T47D (cell line): ENCODE results near the gene HSPA1A.
"Not testable (repeated sequence)": the region's sequence is repeated elsewhere in the genome, so short reads cannot be mapped to it uniquely, and the experiment has no call there.

Experiments
- DNase-seq, 2 experiments: peaks; one replicate each; pipeline versions ENCODE4 v3.0.0 to v3.0.0-alpha.2; 2011 to 2012; ENCODE audit warnings: low read depth in 1 of 2, low spot score in 1 of 2
- JUND ChIP-seq: IDR thresholded peaks from 2 replicates; pipeline ENCODE4 v1.6.1; 2012; ENCODE audit warnings: low read depth
- in situ Hi-C: cut with HindIII; loops from 2 replicates; pipeline ENCODE4 v1.10.0; 2016; ENCODE audit warnings: low sequenced_read_pairs, low pct_unique_long_range_greater_than_20kb

Gene HSPA1A

DNA sequence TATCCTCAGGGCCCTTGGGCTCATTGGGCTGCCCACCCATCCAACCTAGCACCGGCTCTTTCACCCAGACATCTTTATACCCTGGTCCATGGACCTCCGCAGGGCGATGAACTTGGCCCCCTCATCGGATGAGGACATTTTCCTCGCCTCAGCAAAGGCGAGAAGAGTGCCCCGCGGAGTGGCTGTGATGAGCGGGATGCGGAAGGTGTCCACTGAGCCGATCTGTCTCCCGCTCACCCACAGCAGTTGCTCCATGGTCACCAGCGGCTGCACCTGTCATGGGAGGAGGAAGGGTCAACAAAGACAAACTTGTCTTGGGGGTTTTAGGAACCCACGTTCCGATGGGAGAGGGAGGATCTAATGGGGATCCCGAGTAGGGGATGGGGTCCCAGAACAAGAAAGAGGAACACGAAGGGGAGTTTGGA, 46.6 kb downstream of the HSPA1A start:
- in situ Hi-C loops, result no loop called here
- TF ChIP-seq JUND, result no peak
- DNase-seq, result no peak

DNA sequence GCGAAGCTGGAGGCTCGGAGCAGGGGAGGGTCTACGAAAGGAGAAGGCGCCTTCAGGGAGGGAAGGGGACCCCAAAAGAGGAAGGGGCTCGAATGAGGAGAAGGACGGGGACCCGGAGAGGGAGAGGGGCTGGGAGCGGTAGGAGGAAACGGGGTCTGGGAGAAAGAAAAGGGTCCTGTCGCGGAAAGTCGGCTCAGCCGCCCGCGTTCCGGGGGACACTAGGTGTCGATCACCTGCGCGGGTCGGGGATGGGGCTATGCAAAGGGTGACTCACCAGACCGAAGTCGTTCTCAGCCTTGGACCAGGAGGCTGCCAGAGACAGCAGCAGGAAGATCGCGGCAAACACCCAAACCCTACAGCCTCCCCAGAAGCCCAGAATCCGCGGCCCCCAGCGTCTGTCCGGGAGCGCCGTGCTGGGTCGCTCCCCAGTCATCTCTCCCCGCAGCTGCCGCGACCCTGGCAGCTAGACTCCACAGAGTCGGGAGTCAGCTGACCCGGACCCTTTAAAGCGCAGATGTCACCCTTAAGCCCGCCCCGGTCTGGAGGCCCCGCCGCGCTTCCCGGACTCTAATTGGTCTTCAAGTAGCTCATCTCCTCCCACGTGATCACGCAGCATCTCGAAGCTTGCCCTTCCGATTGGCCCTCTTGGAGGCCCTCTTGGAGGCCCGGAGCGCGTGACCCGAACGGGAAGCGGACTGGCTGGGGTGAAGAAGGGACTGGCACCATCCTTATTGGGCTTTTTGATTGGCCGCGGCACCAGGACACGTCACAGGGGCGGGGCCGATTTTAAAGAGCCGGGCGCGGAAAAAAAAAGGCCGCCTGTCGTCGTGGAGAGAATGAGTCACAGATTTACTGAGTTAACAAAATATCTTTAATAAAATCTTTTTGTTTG, 47.2 kb downstream of the HSPA1A start, which contains the start of gene NEU1:
TSS of gene NEU1 (minus strand) at position 478 of the 892 bp plus-strand sequence. CDS start at position 433, 45 bp downstream.
- peak; percentile 100 for DNase-seq
- TF ChIP-seq JUND, result no peak
- in situ Hi-C loops, result no loop called here

GRCh38 chr6:31864123-31864562, 48.8 kb downstream of the HSPA1A start:
- in situ Hi-C loops, DNase-seq: not testable (repeated sequence)

DNA sequence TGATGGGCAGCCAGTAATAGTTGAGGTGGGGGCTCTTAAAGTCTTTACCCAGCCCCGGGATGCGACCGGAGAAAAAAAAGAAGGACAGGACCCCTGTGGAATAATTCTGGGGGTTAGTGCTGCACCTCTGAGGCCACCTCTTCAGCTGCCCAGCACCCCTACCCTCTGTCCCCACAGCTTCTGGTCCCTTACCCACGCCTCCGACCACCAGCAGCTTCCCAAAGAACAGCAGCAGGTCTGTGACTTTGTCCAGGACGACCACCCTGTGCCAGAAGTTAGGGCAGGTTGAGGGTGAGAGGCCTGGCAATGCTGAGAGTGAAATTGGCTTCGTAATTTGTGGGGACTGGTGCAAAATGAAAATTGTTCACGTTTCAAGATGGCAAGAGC, 49.5 kb downstream of the HSPA1A start:
- in situ Hi-C loops, result no loop called here
- TF ChIP-seq JUND, result no peak
- no peak for DNase-seq

GRCh38 chr6:31865205-31866118, 50.1 kb downstream of the HSPA1A start:
- in situ Hi-C loops, result no loop called here
- TF ChIP-seq JUND, result no peak
- no peak for DNase-seq
